GM10248 (cell line): ENCODE measurements around the gene EEPD1.

Experiments used
- CTCF ChIA-PET: fragments of 300-600 bp; sonication (Branson Sonifier 250); formaldehyde crosslinking; extraction: SDS; loops from one replicate; lab custom pipeline; 2021; ENCODE audit warnings: antibody characterized with exemption; lab: Yijun Ruan, JAX
- POLR2A ChIA-PET: fragments of 350-650 bp; sonication (Branson Sonifier 250); formaldehyde crosslinking; extraction: SDS; loops from one replicate; lab custom pipeline; 2020; ENCODE audit warnings: antibody characterized with exemption; lab: Yijun Ruan, JAX
- DNase-seq: peaks from one replicate; pipeline ENCODE4 v3.0.0; 2012; ENCODE audit errors: extremely low spot score
- CTCF ChIP-seq: IDR thresholded peaks from 2 replicates; pipeline ENCODE4 v1.5.1; 2012; ENCODE audit warnings: mild to moderate bottlenecking, low read depth; ENCODE audit errors: extremely low read depth, missing control alignments, control extremely low read depth

Gene EEPD1

GRCh38 chr7:36190447-36191291, 37.6 kb downstream of the EEPD1 start:
- CTCF ChIA-PET = interaction anchor here (1.6 kb wide), 1 partner anchor 128 kb away, joined by 4 read pairs; no protein-coding TSS in a partner anchor
- no peak for DNase-seq
- POLR2A ChIA-PET = no interaction called here
- no peak for TF ChIP-seq CTCF

- DNase-seq = no peak
- no peak for TF ChIP-seq CTCF
- ChIA-PET POLR2A (no interaction called here), CTCF (interaction anchor here (1.0 kb wide), 1 partner anchor 49 kb away, joined by 3 read pairs; no protein-coding TSS in a partner anchor)
These were observed 38.4 kb downstream of the EEPD1 start for GRCh38 chr7:36191292-36191920.

GRCh38 chr7:36192053-36192824, 39.2 kb downstream of the EEPD1 start:
- POLR2A ChIA-PET = no interaction called here
- no peak for DNase-seq
- CTCF ChIA-PET = interaction anchor here (1.0 kb wide), 1 partner anchor 50 kb away, joined by 3 read pairs; no protein-coding TSS in a partner anchor
- no peak for TF ChIP-seq CTCF

GRCh38 chr7:36192877-36193276, 39.8 kb downstream of the EEPD1 start:
- CTCF ChIA-PET = no interaction called here
- POLR2A ChIA-PET = no interaction called here
- DNase-seq = no peak

GRCh38 chr7:36198854-36199266, 45.8 kb downstream of the EEPD1 start:
- ChIA-PET CTCF (interaction anchor here (0.9 kb wide), 1 partner anchor 10 kb away, joined by 4 read pairs; no protein-coding TSS in a partner anchor), POLR2A (no interaction called here)
- no peak for DNase-seq
- no peak for TF ChIP-seq CTCF

More at GRCh38 chr7:36192877-36193276, 39.8 kb downstream of the EEPD1 start:
- TF ChIP-seq CTCF = no peak

- TF ChIP-seq CTCF = no peak
- ChIA-PET POLR2A (no interaction called here), CTCF (interaction anchor here (0.9 kb wide), 1 partner anchor 10 kb away, joined by 4 read pairs; no protein-coding TSS in a partner anchor)
These were observed 46.3 kb downstream of the EEPD1 start for GRCh38 chr7:36199329-36199728.

More at GRCh38 chr7:36199329-36199728, 46.3 kb downstream of the EEPD1 start:
- no peak for DNase-seq
